Lower leg skin (tissue), 3 donors: ENCODE measurements around the gene RFNG.

Source experiments
- CTCF ChIP-seq, 3 donors: fragments of 450-650 bp; IDR thresholded peaks; one replicate each; pipeline ENCODE4 v1.5.1; 2016; ENCODE audit warnings: antibody characterized with exemption in 3 of 3, mild to moderate bottlenecking in 3 of 3, moderate library complexity in 2 of 3
- POLR2A ChIP-seq, 2 donors: fragments of 450-650 bp; IDR thresholded peaks; one replicate each; pipeline ENCODE4 v1.6.1; 2016 to 2017; ENCODE audit warnings: antibody characterized with exemption in 2 of 2, mild to moderate bottlenecking in 1 of 2, moderate library complexity in 1 of 2

DNA sequence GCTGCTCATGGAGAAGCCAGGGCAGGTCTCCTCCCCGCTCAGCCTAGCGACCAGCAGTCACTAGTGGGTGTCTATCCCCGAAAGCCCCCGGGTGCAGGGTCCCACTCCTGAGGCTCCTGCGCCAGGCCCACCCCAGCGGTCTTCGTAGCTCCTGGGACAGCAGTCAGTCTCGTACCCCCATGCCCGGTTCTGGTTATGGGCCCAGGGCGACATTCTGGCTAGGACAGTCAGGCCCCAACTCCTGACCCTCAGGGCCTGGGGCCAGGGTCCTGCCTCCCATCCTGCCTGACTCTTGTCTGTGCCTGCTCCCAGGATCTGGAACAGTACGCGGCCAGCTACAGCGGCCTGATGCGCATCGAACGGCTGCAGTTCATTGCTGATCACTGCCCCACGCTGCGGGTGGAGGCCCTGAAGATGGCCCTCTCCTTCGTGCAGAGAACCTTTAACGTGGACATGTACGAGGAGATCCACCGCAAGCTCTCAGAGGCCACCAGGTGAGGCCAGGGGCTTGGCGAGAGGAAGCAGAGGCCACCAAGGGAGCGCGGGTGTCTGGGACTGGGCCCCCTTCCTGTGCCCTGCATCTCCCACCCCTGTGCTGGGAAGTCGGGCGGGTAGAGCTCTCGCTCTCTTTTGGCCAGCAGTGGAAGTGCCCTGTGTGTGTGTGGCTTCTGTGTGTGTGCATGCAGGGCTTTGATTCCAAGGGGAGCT, 2.1 kb upstream of the RFNG start:
- no peak for TF ChIP-seq CTCF (IDR thresholded peaks at IDR 0.05)
- no peak for TF ChIP-seq POLR2A (IDR thresholded peaks at IDR 0.05)
